ENCODE results near the gene FLYWCH2.

DNA sequence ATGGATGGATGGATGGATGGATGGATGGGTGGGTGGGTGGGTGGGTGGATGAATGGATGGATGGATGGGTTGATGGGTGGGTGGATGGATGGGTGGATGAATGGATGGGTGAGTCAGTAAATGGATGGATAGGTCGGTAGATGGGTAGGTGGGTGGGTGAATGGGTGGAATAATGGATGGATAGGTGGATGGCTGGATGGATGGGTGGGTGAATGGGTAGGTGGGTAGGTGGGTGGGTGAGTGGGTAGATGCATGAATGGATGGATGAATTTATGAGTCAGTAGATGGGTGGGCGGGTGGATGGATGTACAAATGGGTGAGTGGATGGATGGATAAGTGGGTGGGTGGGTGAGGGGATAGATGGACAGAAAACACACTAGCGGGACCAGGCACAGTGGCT lies 48.0 kb upstream of the FLYWCH2 start:
- TF ChIP-seq, protein P1, sequence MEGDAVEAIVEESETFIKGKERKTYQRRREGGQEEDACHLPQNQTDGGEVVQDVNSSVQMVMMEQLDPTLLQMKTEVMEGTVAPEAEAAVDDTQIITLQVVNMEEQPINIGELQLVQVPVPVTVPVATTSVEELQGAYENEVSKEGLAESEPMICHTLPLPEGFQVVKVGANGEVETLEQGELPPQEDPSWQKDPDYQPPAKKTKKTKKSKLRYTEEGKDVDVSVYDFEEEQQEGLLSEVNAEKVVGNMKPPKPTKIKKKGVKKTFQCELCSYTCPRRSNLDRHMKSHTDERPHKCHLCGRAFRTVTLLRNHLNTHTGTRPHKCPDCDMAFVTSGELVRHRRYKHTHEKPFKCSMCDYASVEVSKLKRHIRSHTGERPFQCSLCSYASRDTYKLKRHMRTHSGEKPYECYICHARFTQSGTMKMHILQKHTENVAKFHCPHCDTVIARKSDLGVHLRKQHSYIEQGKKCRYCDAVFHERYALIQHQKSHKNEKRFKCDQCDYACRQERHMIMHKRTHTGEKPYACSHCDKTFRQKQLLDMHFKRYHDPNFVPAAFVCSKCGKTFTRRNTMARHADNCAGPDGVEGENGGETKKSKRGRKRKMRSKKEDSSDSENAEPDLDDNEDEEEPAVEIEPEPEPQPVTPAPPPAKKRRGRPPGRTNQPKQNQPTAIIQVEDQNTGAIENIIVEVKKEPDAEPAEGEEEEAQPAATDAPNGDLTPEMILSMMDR (IDR thresholded peaks at IDR 0.05; ENCODE audit: extremely low read depth in 1 of 2, insufficient read depth in 1 of 2, low read depth in 1 of 2, low read length in 2 of 2) = no peak
- no peak for TF ChIP-seq EZH2 (IDR thresholded peaks at IDR 0.05; ENCODE audit: borderline replicate concordance, low read depth, low read length, severe bottlenecking)
- TF ChIP-seq FOS (IDR thresholded peaks at IDR 0.05; ENCODE audit: borderline replicate concordance, insufficient read depth, low read length) = no peak
- no peak for TF ChIP-seq POLR2A (IDR thresholded peaks at IDR 0.05; ENCODE audit: low read depth, low read length)
- TF ChIP-seq GATA2 (IDR thresholded peaks at IDR 0.05; ENCODE audit: insufficient read depth, insufficient read length, low read depth, low read length) = no peak
- TF ChIP-seq POLR2AphosphoS5 (IDR thresholded peaks at IDR 0.05; ENCODE audit: insufficient read depth, low read depth, low read length) = no peak
- no peak for TF ChIP-seq JUN (IDR thresholded peaks at IDR 0.05; ENCODE audit: borderline replicate concordance, insufficient read depth, insufficient read length, low read depth)
- TF ChIP-seq, protein P2, sequence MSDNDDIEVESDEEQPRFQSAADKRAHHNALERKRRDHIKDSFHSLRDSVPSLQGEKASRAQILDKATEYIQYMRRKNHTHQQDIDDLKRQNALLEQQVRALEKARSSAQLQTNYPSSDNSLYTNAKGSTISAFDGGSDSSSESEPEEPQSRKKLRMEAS (IDR thresholded peaks at IDR 0.05; ENCODE audit: insufficient read depth, insufficient read length) = no peak

All from endothelial cell of umbilical vein (primary cell).